ENCODE results near the gene LDLRAD4. TPM values are rescaled to one million over a fixed set of nuclear protein-coding genes. Genes with fewer than 3 reads are reported as not detected.

LDLRAD4 gene
- total and polyA plus RNA-seq, 2 experiments from 2014 or later: 0.73 to 1.9 TPM

GRCh38 chr18:13555192-13555591, 336.6 kb downstream of the LDLRAD4 start (continued):
- TF ChIP-seq CTCF (conservative IDR thresholded peaks at IDR 0.05; ENCODE audit: low read depth in 2 of 2): no peak
- no peak for TF ChIP-seq NANOG (IDR thresholded peaks at IDR 0.05; ENCODE audit: borderline replicate concordance)

GRCh38 chr18:13555865-13556264, 337.3 kb downstream of the LDLRAD4 start:
- Mint-ChIP-seq H3K9me3 (no peaks in the 10 kb centered on the region), H3K4me3 (no peak overlapping the region), H3K27ac (no peak overlapping the region), H3K27me3 (ENCODE audit: insufficient read depth, low read depth, poor library complexity) (peaks cover 4% of the 10 kb centered on the region), H3K4me1 (peaks cover 2% of the 10 kb centered on the region; the same call in 1 of the 3 replicates), H3K36me3 (ENCODE audit: low read depth) (no peaks in the 10 kb centered on the region)
- TF ChIP-seq CREB1 (CRISPR knock-in tag; IDR thresholded peaks at IDR 0.05; ENCODE audit: low read depth) (no peak), ZNF114 (CRISPR knock-in tag; IDR thresholded peaks at IDR 0.05) (no peak), STAT1 (IDR thresholded peaks at IDR 0.05; ENCODE audit: unreplicated experiment) (no peak)
- Histone ChIP-seq H3K4me2 (no peak overlapping the region), H2AFZ (no peak overlapping the region), H3K79me2 (replicated peaks; ENCODE audit: insufficient read depth) (no peaks in the 10 kb centered on the region), H3K4me3 (no peak overlapping the region), H3K36me3 (ENCODE audit: insufficient read depth) (no peaks in the 10 kb centered on the region), H3K27me3 (ENCODE audit: insufficient read depth) (no peaks in the 10 kb centered on the region), H4K20me1 (replicated peaks; ENCODE audit: insufficient read depth) (no peaks in the 10 kb centered on the region), H3K9me2 (ENCODE audit: insufficient read depth) (no peaks in the 10 kb centered on the region), H3K4me1 (ENCODE audit: insufficient read depth) (no peaks in the 10 kb centered on the region; the same call in 1 of the 2 replicates), H3K27ac (ENCODE audit: low read depth) (no peak overlapping the region), H3F3A (replicated peaks; ENCODE audit: low read depth) (no peaks in the 10 kb centered on the region)
- no peak for ATAC-seq
- no peak for DNase-seq (ENCODE audit: low spot score)

- no peaks in the 10 kb centered on the region for H3K79me2 ChIP-seq (replicated peaks; ENCODE audit: insufficient read depth)
- Mint-ChIP-seq H3K27ac (no peak overlapping the region), H3K4me3 (no peak overlapping the region), H3K36me3 (ENCODE audit: low read depth) (no peaks in the 10 kb centered on the region), H3K9me3 (no peaks in the 10 kb centered on the region), H3K4me1 (peaks cover 2% of the 10 kb centered on the region; the same call in 1 of the 3 replicates), H3K27me3 (ENCODE audit: insufficient read depth, low read depth, poor library complexity) (peaks cover 2% of the 10 kb centered on the region)
- no peaks in the 10 kb centered on the region for H3K9me2 ChIP-seq (ENCODE audit: insufficient read depth)
- no peak overlapping the region for H3K27ac ChIP-seq (ENCODE audit: low read depth)
- H4K20me1 ChIP-seq (replicated peaks; ENCODE audit: insufficient read depth): no peaks in the 10 kb centered on the region
- H3K27me3 ChIP-seq (ENCODE audit: insufficient read depth): no peaks in the 10 kb centered on the region
- H3K4me2 ChIP-seq: no peak overlapping the region
- H3F3A ChIP-seq (replicated peaks; ENCODE audit: low read depth): no peaks in the 10 kb centered on the region
- no peaks in the 10 kb centered on the region for H3K36me3 ChIP-seq (ENCODE audit: insufficient read depth)
- H3K4me1 ChIP-seq (ENCODE audit: insufficient read depth): no peaks in the 10 kb centered on the region; the same call in 1 of the 2 replicates
- DNase-seq (ENCODE audit: low spot score) (no peak), ATAC-seq (no peak)
- no peak overlapping the region for H2AFZ ChIP-seq
- H3K4me3 ChIP-seq: no peak overlapping the region
- no peak for TF ChIP-seq ZNF331 (CRISPR knock-in tag; IDR thresholded peaks at IDR 0.05; ENCODE audit: low read depth)
- no peak for TF ChIP-seq ZNF462 (CRISPR knock-in tag; IDR thresholded peaks at IDR 0.05)
- no peak for TF ChIP-seq REST (IDR thresholded peaks at IDR 0.05; ENCODE audit: unreplicated experiment)
- no peak for TF ChIP-seq ZNF114 (CRISPR knock-in tag; IDR thresholded peaks at IDR 0.05)
- no peak for TF ChIP-seq STAT1 (IDR thresholded peaks at IDR 0.05; ENCODE audit: unreplicated experiment)
- no peak for TF ChIP-seq POLR2AphosphoS5 (IDR thresholded peaks at IDR 0.05; ENCODE audit: low read depth)
These were observed 337.9 kb downstream of the LDLRAD4 start for GRCh38 chr18:13556502-13556901.

All from GM23338 (cell line).